ENCODE results near the gene SYCE1.
"Not testable (repeated sequence)": the region's sequence is repeated elsewhere in the genome, so short reads cannot be mapped to it uniquely, and the experiment has no call there.

SYCE1 gene

DNA sequence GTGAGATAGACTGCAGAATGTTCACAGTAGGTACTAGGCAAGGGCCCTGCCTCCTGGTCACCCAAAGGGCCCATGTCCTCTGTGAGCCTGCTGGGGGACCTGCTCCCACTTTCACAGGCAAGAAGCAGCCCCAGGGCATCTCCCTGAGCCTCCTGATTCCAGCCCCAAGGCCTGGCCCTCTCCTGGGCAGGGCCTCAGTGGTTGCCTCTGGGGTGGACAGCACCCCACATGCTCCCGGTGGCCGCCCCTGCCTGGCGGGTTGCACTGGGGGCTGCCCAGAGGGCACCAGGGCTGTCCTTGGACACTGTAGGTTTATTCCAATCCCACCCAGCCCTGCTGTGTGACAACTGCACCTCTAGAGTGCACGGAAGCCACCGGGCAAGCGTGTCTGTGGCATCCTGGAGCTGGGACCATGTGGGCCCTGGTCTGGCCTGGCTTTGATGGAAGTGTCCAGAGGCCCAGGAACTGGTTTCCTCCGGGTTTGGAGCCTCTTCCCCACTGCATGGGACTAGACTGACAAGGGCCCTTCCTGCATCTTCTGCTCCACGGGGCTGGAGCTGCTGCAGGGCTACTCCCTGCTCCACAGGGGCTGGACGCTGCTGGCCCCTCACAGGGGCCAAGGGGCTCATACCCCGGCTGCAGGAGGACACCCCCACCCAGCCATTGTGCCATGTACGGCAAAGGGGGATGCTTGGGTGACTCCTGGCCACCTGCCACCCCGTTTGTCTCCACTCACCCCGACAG is 25.0 kb upstream of the SYCE1 start:
- H3K36me3 ChIP-seq (ENCODE audit: control insufficient read depth in 2 of 2, insufficient read depth in 2 of 2, low read length in 2 of 2) = no peaks in the 10 kb centered on the region
- H3K9me3 ChIP-seq (ENCODE audit: control insufficient read depth in 2 of 2, low read length in 2 of 2) = no peaks in the 10 kb centered on the region
- H3K4me1 ChIP-seq (ENCODE audit: control insufficient read depth in 2 of 2, insufficient read depth in 2 of 2, low read length in 2 of 2) = no peaks in the 10 kb centered on the region
- no peaks in the 10 kb centered on the region for H3K27me3 ChIP-seq (ENCODE audit: control insufficient read depth in 2 of 2, insufficient read depth in 2 of 2, low read length in 2 of 2)
- no peak overlapping the region for H3K4me3 ChIP-seq (ENCODE audit: low read length in 2 of 2)
- H3K9ac ChIP-seq (ENCODE audit: low read depth in 1 of 2, low read length in 2 of 2) = no peak overlapping the region
- no peak overlapping the region for H3K27ac ChIP-seq (ENCODE audit: low read depth in 2 of 2, low read length in 2 of 2)

DNA sequence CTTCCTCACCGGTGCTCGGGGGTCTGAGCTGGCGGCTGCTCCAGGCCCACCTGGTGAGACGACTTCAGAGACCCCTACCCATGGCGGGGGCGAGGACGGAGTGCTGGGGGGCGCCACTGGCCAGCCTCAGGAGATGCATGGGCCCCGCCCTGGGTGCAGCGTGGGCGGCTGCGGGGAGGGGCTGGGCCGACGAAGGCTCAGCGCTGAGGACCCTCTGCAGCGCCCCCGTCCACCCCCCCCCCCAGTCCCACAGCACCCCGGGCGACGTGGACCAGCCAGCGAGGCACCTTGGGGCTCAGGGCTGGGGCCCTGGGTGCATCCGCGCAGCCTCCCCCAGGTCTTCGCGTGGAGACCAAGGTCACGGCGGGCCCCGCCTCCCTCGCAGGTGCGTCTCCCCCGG is 11.7 kb upstream of the SYCE1 start:
- not testable (repeated sequence) for H3K9ac ChIP-seq (ENCODE audit: low read depth in 1 of 2, low read length in 2 of 2); H3K4me3 ChIP-seq (ENCODE audit: low read length in 2 of 2); H3K27ac ChIP-seq (ENCODE audit: low read depth in 2 of 2, low read length in 2 of 2); H3K9me3 ChIP-seq (ENCODE audit: control insufficient read depth in 2 of 2, low read length in 2 of 2); H3K36me3 ChIP-seq (ENCODE audit: control insufficient read depth in 2 of 2, insufficient read depth in 2 of 2, low read length in 2 of 2); H3K27me3 ChIP-seq (ENCODE audit: control insufficient read depth in 2 of 2, insufficient read depth in 2 of 2, low read length in 2 of 2); H3K4me1 ChIP-seq (ENCODE audit: control insufficient read depth in 2 of 2, insufficient read depth in 2 of 2, low read length in 2 of 2)

DNA sequence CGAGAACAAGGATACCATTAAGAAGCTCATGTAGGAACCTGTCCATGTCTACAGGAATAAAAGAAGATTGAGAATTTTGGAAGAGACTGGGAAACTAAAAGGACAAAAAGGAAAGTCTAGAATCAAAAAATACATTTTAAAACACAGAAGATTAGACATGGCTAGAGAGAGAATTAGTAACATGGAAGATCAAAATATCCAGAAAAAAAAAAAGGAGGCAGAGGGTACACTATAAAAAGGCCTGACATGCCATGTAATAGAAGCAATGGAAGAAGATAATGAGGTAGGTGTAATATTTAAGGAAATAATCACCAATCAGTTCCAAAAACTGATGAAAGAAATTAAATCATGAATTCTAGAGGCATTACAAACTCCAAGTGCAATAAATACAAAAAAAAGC is 8.1 kb upstream of the SYCE1 start:
- H3K9ac ChIP-seq (ENCODE audit: low read depth in 1 of 2, low read length in 2 of 2); H3K27me3 ChIP-seq (ENCODE audit: control insufficient read depth in 2 of 2, insufficient read depth in 2 of 2, low read length in 2 of 2); H3K4me3 ChIP-seq (ENCODE audit: low read length in 2 of 2); H3K27ac ChIP-seq (ENCODE audit: low read depth in 2 of 2, low read length in 2 of 2); H3K4me1 ChIP-seq (ENCODE audit: control insufficient read depth in 2 of 2, insufficient read depth in 2 of 2, low read length in 2 of 2); H3K9me3 ChIP-seq (ENCODE audit: control insufficient read depth in 2 of 2, low read length in 2 of 2); H3K36me3 ChIP-seq (ENCODE audit: control insufficient read depth in 2 of 2, insufficient read depth in 2 of 2, low read length in 2 of 2): not testable (repeated sequence)

DNA sequence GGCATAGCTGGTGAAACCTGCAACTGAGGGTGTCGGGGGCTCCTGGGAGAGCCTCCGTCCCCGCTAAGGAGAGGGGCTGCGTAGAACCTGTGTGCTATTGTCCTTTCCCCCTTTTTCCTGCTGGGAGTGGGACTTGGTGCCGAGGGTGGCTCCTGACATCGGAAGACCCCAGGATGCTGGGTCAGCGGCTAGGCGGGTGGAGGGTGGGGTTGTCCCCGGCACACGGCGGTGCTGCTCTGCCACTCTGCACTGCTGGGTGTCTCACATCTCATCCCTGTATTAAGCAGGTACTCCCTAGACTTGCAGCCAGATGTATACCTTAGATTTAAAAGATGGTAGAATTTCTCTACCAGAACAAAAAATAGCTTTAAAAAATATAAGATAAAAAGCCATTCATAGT is 6.7 kb upstream of the SYCE1 start:
- H3K9me3 ChIP-seq (ENCODE audit: control insufficient read depth in 2 of 2, low read length in 2 of 2); H3K4me1 ChIP-seq (ENCODE audit: control insufficient read depth in 2 of 2, insufficient read depth in 2 of 2, low read length in 2 of 2); H3K36me3 ChIP-seq (ENCODE audit: control insufficient read depth in 2 of 2, insufficient read depth in 2 of 2, low read length in 2 of 2); H3K27ac ChIP-seq (ENCODE audit: low read depth in 2 of 2, low read length in 2 of 2); H3K27me3 ChIP-seq (ENCODE audit: control insufficient read depth in 2 of 2, insufficient read depth in 2 of 2, low read length in 2 of 2); H3K4me3 ChIP-seq (ENCODE audit: low read length in 2 of 2); H3K9ac ChIP-seq (ENCODE audit: low read depth in 1 of 2, low read length in 2 of 2): not testable (repeated sequence)

DNA sequence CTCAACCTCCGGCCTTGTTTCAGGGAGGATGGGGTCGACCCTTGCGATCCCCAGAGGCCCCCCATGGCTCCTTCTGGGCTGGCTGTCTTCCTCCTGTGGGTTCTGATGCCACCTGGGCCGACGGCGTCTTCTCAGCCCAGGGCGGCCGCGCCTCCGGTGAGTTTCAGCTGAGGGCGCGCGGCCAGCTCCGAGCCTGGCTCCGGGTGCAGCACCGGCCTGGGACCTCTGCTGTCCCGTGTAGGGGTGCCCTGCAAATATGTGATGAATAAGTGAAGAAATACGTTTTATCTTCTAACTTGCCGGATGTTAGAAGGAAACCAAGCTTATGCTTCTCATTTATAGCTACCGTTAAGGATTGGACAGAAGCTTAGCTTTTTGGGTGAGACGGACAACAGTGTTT is 4.4 kb upstream of the SYCE1 start:
- not testable (repeated sequence) for H3K4me3 ChIP-seq (ENCODE audit: low read length in 2 of 2); H3K27ac ChIP-seq (ENCODE audit: low read depth in 2 of 2, low read length in 2 of 2)

DNA sequence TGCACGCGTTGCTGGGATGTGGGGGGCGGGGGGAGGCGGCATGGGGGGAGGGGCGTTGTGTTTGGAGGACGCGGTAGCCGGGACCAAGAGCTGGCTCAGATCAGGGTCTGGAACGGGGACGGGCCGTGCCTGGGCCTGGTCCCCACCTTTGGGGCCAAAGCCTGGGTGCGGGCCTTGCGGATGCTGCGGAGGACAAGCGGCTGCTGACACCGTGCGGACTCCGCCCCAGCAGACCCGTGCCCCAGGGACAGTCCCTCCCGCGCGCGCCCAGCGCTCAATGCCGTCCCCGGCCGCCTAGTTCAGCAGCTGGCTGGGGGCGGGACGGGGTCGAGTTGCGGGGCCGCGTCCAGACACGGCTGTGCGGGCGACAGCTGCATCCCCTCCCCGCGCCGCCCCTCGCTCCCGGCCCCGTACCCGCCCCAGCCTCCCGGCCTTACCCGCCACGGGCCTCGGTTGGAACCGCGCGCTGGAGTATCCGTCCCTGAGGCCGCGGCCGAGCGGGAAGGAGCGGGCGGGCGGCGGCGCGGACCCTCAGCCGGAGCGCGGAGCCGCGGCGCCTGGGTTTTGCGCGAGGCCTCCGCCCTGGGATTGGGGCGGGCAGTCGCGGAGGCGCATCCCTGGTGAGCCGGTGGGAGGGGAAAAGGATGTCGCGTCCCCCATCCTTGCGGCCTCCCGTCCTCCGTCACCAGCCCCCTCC is 3.6 kb upstream of the SYCE1 start:
- H3K4me3 ChIP-seq (ENCODE audit: low read length in 2 of 2) = not testable (repeated sequence)

More for the DNA sequence above, 4.4 kb upstream of the SYCE1 start:
- H3K9me3 ChIP-seq (ENCODE audit: control insufficient read depth in 2 of 2, low read length in 2 of 2); H3K9ac ChIP-seq (ENCODE audit: low read depth in 1 of 2, low read length in 2 of 2); H3K36me3 ChIP-seq (ENCODE audit: control insufficient read depth in 2 of 2, insufficient read depth in 2 of 2, low read length in 2 of 2); H3K4me1 ChIP-seq (ENCODE audit: control insufficient read depth in 2 of 2, insufficient read depth in 2 of 2, low read length in 2 of 2); H3K27me3 ChIP-seq (ENCODE audit: control insufficient read depth in 2 of 2, insufficient read depth in 2 of 2, low read length in 2 of 2): not testable (repeated sequence)

DNA sequence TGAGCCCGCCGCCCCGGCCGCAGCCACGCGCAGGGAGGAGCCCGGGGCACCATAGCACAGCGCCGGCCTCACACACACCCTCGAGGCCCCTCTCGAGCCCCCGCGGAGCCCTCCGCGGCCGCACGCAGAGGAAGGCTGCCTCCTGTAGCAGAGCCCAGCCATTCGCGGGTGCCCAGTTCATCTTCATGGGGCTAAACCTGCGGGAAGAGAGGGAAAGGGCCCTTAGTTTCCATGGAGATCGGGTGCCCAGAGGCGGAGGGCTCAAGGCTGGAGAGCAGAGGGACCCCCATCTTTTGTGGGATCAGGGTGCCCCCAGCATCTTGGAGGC is 2.9 kb upstream of the SYCE1 start:
- H3K9ac ChIP-seq (ENCODE audit: low read depth in 1 of 2, low read length in 2 of 2) = no peak overlapping the region
- no peak overlapping the region for H3K27ac ChIP-seq (ENCODE audit: low read depth in 2 of 2, low read length in 2 of 2)
- H3K9me3 ChIP-seq (ENCODE audit: control insufficient read depth in 2 of 2, low read length in 2 of 2) = no peaks in the 10 kb centered on the region
- no peaks in the 10 kb centered on the region for H3K4me1 ChIP-seq (ENCODE audit: control insufficient read depth in 2 of 2, insufficient read depth in 2 of 2, low read length in 2 of 2)
- no peaks in the 10 kb centered on the region for H3K27me3 ChIP-seq (ENCODE audit: control insufficient read depth in 2 of 2, insufficient read depth in 2 of 2, low read length in 2 of 2)
- H3K36me3 ChIP-seq (ENCODE audit: control insufficient read depth in 2 of 2, insufficient read depth in 2 of 2, low read length in 2 of 2) = no peaks in the 10 kb centered on the region
- H3K4me3 ChIP-seq (ENCODE audit: low read length in 2 of 2) = no peak overlapping the region

More for the DNA sequence above, 3.6 kb upstream of the SYCE1 start:
- not testable (repeated sequence) for H3K4me1 ChIP-seq (ENCODE audit: control insufficient read depth in 2 of 2, insufficient read depth in 2 of 2, low read length in 2 of 2); H3K9me3 ChIP-seq (ENCODE audit: control insufficient read depth in 2 of 2, low read length in 2 of 2); H3K36me3 ChIP-seq (ENCODE audit: control insufficient read depth in 2 of 2, insufficient read depth in 2 of 2, low read length in 2 of 2); H3K27me3 ChIP-seq (ENCODE audit: control insufficient read depth in 2 of 2, insufficient read depth in 2 of 2, low read length in 2 of 2); H3K9ac ChIP-seq (ENCODE audit: low read depth in 1 of 2, low read length in 2 of 2); H3K27ac ChIP-seq (ENCODE audit: low read depth in 2 of 2, low read length in 2 of 2)

DNA sequence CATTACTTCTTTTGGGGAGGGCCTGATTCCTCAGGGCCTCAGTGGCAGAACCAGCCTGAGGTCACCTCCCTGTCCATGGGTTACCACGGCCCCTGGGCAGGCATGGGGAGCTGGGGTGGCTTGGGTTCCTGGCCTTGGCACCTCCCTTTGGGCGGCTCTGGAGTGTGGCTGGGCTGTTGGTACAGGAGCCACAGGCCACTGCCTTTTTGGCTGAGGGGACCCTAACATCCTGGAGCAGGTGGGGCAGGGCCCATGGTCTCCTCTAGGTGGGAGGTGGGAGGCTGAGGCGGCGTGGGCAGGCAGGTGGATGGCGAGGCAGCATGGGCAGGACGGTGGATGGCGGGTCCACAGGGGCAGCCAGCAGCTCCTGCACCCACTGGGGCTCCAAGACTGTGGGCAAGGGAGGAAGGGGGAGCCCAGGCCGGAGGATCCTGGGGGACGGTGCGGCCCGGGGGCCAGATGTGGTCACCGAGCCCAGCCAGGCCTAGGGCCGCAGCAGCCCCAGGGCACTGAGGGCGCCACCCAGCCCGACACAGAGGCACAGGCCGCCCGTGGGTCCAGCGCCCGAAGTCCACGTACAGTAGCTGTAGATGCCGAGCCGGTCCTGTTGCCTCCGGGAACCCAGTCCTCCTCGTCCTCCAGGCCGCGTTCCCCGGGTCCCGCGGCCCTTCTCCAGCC is 2.4 kb upstream of the SYCE1 start:
- H3K4me3 ChIP-seq (ENCODE audit: low read length in 2 of 2) = no peak overlapping the region
- no peak overlapping the region for H3K27ac ChIP-seq (ENCODE audit: low read depth in 2 of 2, low read length in 2 of 2)
- H3K4me1 ChIP-seq (ENCODE audit: control insufficient read depth in 2 of 2, insufficient read depth in 2 of 2, low read length in 2 of 2) = no peaks in the 10 kb centered on the region
- no peak overlapping the region for H3K9ac ChIP-seq (ENCODE audit: low read depth in 1 of 2, low read length in 2 of 2)
- no peaks in the 10 kb centered on the region for H3K27me3 ChIP-seq (ENCODE audit: control insufficient read depth in 2 of 2, insufficient read depth in 2 of 2, low read length in 2 of 2)
- H3K9me3 ChIP-seq (ENCODE audit: control insufficient read depth in 2 of 2, low read length in 2 of 2) = no peaks in the 10 kb centered on the region
- H3K36me3 ChIP-seq (ENCODE audit: control insufficient read depth in 2 of 2, insufficient read depth in 2 of 2, low read length in 2 of 2) = no peaks in the 10 kb centered on the region

DNA sequence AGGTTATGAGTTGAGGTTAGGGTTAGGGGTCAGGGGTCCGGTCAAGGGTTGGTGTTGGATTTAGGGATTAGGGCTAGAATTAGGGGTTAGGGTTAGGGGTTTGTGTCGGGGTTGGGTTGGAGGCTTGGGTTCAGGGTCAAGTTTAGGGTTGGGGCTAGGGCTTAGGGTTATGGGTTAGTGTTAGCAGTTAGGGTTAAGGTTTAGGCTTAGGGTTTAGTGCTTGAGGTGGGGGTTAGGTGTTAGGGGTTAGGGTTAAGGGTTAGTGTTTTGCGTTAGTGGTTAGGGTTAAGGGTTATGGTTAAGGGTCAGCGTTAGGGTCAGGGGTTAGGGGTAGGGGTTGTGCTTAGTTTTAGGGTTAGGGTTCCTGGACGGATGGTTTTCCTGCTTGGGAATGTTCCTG is 1.7 kb upstream of the SYCE1 start:
- H3K9me3 ChIP-seq (ENCODE audit: control insufficient read depth in 2 of 2, low read length in 2 of 2) = no peaks in the 10 kb centered on the region
- H3K4me1 ChIP-seq (ENCODE audit: control insufficient read depth in 2 of 2, insufficient read depth in 2 of 2, low read length in 2 of 2) = no peaks in the 10 kb centered on the region
- no peak overlapping the region for H3K4me3 ChIP-seq (ENCODE audit: low read length in 2 of 2)
- H3K36me3 ChIP-seq (ENCODE audit: control insufficient read depth in 2 of 2, insufficient read depth in 2 of 2, low read length in 2 of 2) = no peaks in the 10 kb centered on the region
- no peak overlapping the region for H3K9ac ChIP-seq (ENCODE audit: low read depth in 1 of 2, low read length in 2 of 2)
- H3K27ac ChIP-seq (ENCODE audit: low read depth in 2 of 2, low read length in 2 of 2) = no peak overlapping the region
- H3K27me3 ChIP-seq (ENCODE audit: control insufficient read depth in 2 of 2, insufficient read depth in 2 of 2, low read length in 2 of 2) = no peaks in the 10 kb centered on the region

DNA sequence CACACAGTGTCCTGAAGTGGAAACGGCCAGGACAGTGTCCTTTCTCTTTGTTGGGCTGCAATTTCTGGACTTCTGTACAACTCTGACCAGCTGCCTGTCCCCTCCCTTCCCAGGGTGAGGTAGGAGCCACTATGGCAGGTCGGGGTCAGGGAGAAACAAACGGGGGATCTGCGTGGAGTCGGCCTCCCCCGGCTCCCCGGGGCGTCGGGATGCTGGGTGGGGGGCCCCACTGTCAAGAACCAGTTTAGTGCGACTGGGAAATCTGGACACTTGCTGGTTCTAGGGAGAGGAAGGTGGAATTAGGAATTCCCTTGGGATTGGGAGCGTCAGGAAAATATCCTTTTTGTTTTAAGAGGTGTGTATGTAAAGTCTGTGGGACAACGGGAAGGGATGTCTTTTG is 567 bp downstream of the SYCE1 start:
- Histone ChIP-seq H3K27ac (ENCODE audit: low read depth in 2 of 2, low read length in 2 of 2) (no peak overlapping the region), H3K4me3 (ENCODE audit: low read length in 2 of 2) (no peak overlapping the region), H3K36me3 (ENCODE audit: control insufficient read depth in 2 of 2, insufficient read depth in 2 of 2, low read length in 2 of 2) (no peaks in the 10 kb centered on the region)

More for the DNA sequence above, 567 bp downstream of the SYCE1 start:
- Histone ChIP-seq H3K4me1 (ENCODE audit: control insufficient read depth in 2 of 2, insufficient read depth in 2 of 2, low read length in 2 of 2) (no peaks in the 10 kb centered on the region), H3K9me3 (ENCODE audit: control insufficient read depth in 2 of 2, low read length in 2 of 2) (no peaks in the 10 kb centered on the region), H3K9ac (ENCODE audit: low read depth in 1 of 2, low read length in 2 of 2) (no peak overlapping the region), H3K27me3 (ENCODE audit: control insufficient read depth in 2 of 2, insufficient read depth in 2 of 2, low read length in 2 of 2) (no peaks in the 10 kb centered on the region)

Data from mucosa of rectum (tissue), 2 donors.